MM.1S (cell line): ENCODE measurements around the gene ATG3.

Experiments used
- CTCF ChIP-seq: fragments of 300-600 bp; sonication (generic); IDR thresholded peaks from 2 replicates; pipeline ENCODE4 v1.5.1; 2016; ENCODE audit warnings: antibody characterized with exemption, low read length, mixed read lengths
- EZH2 ChIP-seq: fragments of 300-600 bp; sonication (generic); optimal IDR thresholded peaks from 2 replicates; pipeline ENCODE3; 2017; ENCODE audit warnings: low read depth, mild to moderate bottlenecking, antibody characterized with exemption, low read length, mixed read lengths
- EZH2phosphoT487 ChIP-seq: fragments of 300-600 bp; sonication (generic); IDR thresholded peaks from 2 replicates; pipeline ENCODE4 v1.6.1; 2018; ENCODE audit warnings: antibody characterized with exemption, low read length

GRCh38 chr3:112568642-112569041, 6.9 kb upstream of the ATG3 start:
- no peak for TF ChIP-seq CTCF
- TF ChIP-seq EZH2: no peak
- no peak for TF ChIP-seq EZH2phosphoT487
